Right lobe of liver (tissue), 6 donors: ENCODE results near the gene CYTH1. TPM values are rescaled to one million over a fixed set of nuclear protein-coding genes. Genes with fewer than 3 reads are reported as not detected.
"Not testable (repeated sequence)": the region's sequence is repeated elsewhere in the genome, so short reads cannot be mapped to it uniquely, and the experiment has no call there.

ENCODE experiments used
- ATAC-seq, 4 donors: fragments of 200-7000 bp; cut with Tn5 transposase; one replicate each; pipeline ENCODE4 v1.9.1; 2020; ENCODE audit warnings: mild to moderate bottlenecking in 4 of 4, moderate library complexity in 4 of 4
- DNase-seq, 3 donors: peaks; one replicate each; pipeline ENCODE4 v3.0.0-alpha.2; 2020
- H3K27ac ChIP-seq, 3 donors: fragments of 200-600 bp; one replicate each; pipeline ENCODE4 v1.8.0; 2022
- H3K27me3 ChIP-seq, 2 donors: fragments of 200-600 bp; one replicate each; pipeline ENCODE4 v1.8.0; 2022
- H3K36me3 ChIP-seq, 4 donors: fragments of 200-600 bp; sonication (generic) in 1 of 4; one replicate each; pipeline versions ENCODE4 v1.5.1 to v1.8.0; 2017 to 2022; ENCODE audit warnings: control low read depth in 1 of 4
- H3K4me1 ChIP-seq, 4 donors: fragments of 200-600 bp; sonication (generic) in 1 of 4; one replicate each; pipeline versions ENCODE4 v1.5.1 to v1.8.0; 2017 to 2022; ENCODE audit warnings: control low read depth in 1 of 4
- H3K4me3 ChIP-seq, 3 donors: fragments of 200-600 bp; one replicate each; pipeline ENCODE4 v1.8.0; 2022
- H3K9me3 ChIP-seq, 4 donors: fragments of 200-600 bp; sonication (generic) in 1 of 4; one replicate each; pipeline versions ENCODE4 v1.5.1 to v1.8.0; 2017 to 2022; ENCODE audit warnings: control low read depth in 1 of 4
- POLR2A ChIP-seq: fragments of 450-650 bp; IDR thresholded peaks from one replicate; pipeline ENCODE4 v1.6.1; 2017; ENCODE audit warnings: antibody characterized with exemption, mild to moderate bottlenecking
- WGBS: methylation state at CpG from one replicate; pipeline ENCODE4 v1.1.6; 2018; ENCODE audit warnings: low coverage, low lambda C conversion rate; ENCODE audit not compliant: insufficient coverage; ENCODE audit errors: missing lambda C conversion rate; 5-methylcytosine and 5-hydroxymethylcytosine counted together
- intact Hi-C, 2 donors: fragments of 100-400 bp; cut with DNase I; formaldehyde crosslinking; loops; one replicate each; pipeline versions ENCODE4 v1.11.2 to v1.14.1; 2022
- total RNA-seq, 6 experiments: library from RNA; depleted of rRNA in 2 of 6; stranded (reverse); fragments of >200 nt in 2 of 6; fragmentation: NEBNext Ultra II Directional in 3 of 6; extraction: Animal tissue kit (Norgen Biotek cat#: 25700) in 3 of 6; gene quantifications; one replicate each; pipeline versions ENCODE4 v1.1.0 to v1.2.4, GENCODE V29; 2016 to 2023
- TF ChIP-seq, protein P1 (sequence below), 4 donors: fragments of 200-600 bp in 3 of 4; fragments of 450-650 bp in 1 of 4; IDR thresholded peaks; one replicate each; pipeline versions ENCODE4 v1.5.1 to v1.8.0; 2016 to 2022; ENCODE audit warnings: antibody characterized with exemption in 4 of 4, mild to moderate bottlenecking in 2 of 4
- donor health status: DM: no; HTN: yes; CAD: no.
- donor health status: DM: no; HTN: no; CAD: no.
- donor health status: DM: no; HTN: no; CAD: no.
- donor health status: DM: no; HTN: yes; CAD: no.
- donor health status: DM: no; HTN: yes; CAD: no.

Gene CYTH1
- total RNA-seq, 6 experiments from 2014 or later = 14.8 to 46.2 (median 28.8) TPM

DNA sequence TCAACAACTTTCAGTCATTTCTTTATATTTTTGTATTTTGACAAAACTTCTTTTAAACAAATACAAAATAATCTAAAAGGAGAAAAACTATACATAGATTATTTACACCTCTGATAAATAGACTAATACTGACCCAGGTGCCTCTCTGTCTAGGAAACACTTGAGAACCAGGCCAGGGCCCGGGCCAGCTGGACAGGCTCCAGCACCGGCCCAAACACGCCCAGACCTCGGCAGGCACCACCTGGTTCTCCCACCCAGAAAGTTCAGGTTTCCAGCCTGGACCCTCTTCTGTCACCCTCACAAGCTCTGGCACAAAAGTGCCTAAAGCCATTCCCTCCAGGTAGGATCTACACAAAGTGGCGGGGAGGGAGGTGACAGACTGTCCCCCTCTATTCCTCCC, 107.9 kb downstream of the CYTH1 start:
- peaks cover 0 to 60% (median 13%) of the 10 kb centered on the region in 4 donors for H3K36me3 ChIP-seq
- intact Hi-C loops = no loop called here
- H3K4me1 ChIP-seq = no peaks in the 10 kb centered on the region
- no peaks in the 10 kb centered on the region for H3K27me3 ChIP-seq
- ATAC-seq (no peak), DNase-seq (no peak)
- 77% methylated on average over 4 of the region's 5 CpGs for WGBS
- H3K9me3 ChIP-seq = no peaks in the 10 kb centered on the region
- H3K4me3 ChIP-seq = no peak overlapping the region
- no peak for TF ChIP-seq POLR2A
- TF ChIP-seq, protein P1, sequence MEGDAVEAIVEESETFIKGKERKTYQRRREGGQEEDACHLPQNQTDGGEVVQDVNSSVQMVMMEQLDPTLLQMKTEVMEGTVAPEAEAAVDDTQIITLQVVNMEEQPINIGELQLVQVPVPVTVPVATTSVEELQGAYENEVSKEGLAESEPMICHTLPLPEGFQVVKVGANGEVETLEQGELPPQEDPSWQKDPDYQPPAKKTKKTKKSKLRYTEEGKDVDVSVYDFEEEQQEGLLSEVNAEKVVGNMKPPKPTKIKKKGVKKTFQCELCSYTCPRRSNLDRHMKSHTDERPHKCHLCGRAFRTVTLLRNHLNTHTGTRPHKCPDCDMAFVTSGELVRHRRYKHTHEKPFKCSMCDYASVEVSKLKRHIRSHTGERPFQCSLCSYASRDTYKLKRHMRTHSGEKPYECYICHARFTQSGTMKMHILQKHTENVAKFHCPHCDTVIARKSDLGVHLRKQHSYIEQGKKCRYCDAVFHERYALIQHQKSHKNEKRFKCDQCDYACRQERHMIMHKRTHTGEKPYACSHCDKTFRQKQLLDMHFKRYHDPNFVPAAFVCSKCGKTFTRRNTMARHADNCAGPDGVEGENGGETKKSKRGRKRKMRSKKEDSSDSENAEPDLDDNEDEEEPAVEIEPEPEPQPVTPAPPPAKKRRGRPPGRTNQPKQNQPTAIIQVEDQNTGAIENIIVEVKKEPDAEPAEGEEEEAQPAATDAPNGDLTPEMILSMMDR (IDR thresholded peaks at IDR 0.05) = no peak
- H3K27ac ChIP-seq = no peak overlapping the region

DNA sequence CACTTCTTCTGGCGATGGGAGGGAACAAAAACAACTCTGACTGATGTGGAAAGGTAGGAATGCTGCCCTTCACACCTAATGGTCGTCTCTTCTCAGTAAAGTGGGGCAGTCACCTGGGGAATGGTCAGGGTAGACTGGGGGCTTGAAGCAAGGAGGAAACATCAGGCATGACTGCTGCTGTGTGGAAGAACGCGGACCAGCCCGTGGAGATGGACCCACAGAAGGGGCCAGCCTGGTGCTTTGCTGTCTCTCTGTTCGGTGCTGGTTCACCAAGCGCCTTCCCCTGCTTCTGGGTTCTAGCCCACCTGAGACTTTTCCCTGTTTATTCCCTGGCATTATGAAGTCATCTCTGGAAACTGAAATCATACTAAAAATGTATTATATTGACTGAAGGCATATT, 108.7 kb downstream of the CYTH1 start:
- WGBS = 94% methylated on average over 3 of the region's 7 CpGs
- peaks cover 0 to 53% (median 10%) of the 10 kb centered on the region in 4 donors for H3K36me3 ChIP-seq

DNA sequence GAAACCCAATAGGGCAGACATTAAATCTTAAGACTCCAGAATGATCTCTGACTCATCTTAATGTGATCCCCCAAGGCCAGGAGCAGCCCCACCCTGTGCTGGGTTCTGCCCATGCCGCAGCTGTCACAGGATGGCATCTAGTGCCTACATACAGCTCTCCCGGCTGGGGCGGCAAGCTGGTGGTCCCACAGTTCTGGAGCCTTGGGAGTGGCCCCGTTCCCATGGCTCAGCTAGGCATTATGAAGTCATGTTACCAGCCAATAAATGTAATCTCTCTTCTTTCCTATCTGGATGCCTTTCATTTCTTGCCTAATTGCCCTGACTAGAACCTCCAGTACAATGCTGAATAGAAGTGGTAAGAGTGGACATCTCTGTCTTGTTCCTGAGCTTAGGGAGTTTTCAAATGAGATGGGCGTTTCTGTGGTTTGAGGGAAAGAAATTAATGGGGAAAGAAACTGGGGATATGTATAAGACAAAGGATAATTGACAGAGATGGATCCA, 109.2 kb downstream of the CYTH1 start:
- ATAC-seq = no peak
- 86% methylated on average over 1 of the region's 5 CpGs for WGBS
- Histone ChIP-seq H3K9me3 (no peaks in the 10 kb centered on the region), H3K4me1 (no peaks in the 10 kb centered on the region), H3K4me3 (no peak overlapping the region), H3K36me3 (peaks cover 0 to 48% (median 10%) of the 10 kb centered on the region in 4 donors), H3K27me3 (no peaks in the 10 kb centered on the region), H3K27ac (no peak overlapping the region)
- peak in 1 of 3 donors; percentile 33 for DNase-seq
- TF ChIP-seq, protein P1 (IDR thresholded peaks at IDR 0.05) = no peak
- no peak for TF ChIP-seq POLR2A
- intact Hi-C loops = no loop called here

More for the DNA sequence above, 108.7 kb downstream of the CYTH1 start:
- H3K4me3 ChIP-seq = no peak overlapping the region
- ATAC-seq (no peak), DNase-seq (peak in 1 of 3 donors; percentile 41)
- H3K27ac ChIP-seq = no peak overlapping the region
- no peaks in the 10 kb centered on the region for H3K9me3 ChIP-seq
- no peaks in the 10 kb centered on the region for H3K27me3 ChIP-seq
- H3K4me1 ChIP-seq = no peaks in the 10 kb centered on the region
- intact Hi-C loops = no loop called here
- TF ChIP-seq, protein P1 (IDR thresholded peaks at IDR 0.05) = no peak
- no peak for TF ChIP-seq POLR2A

DNA sequence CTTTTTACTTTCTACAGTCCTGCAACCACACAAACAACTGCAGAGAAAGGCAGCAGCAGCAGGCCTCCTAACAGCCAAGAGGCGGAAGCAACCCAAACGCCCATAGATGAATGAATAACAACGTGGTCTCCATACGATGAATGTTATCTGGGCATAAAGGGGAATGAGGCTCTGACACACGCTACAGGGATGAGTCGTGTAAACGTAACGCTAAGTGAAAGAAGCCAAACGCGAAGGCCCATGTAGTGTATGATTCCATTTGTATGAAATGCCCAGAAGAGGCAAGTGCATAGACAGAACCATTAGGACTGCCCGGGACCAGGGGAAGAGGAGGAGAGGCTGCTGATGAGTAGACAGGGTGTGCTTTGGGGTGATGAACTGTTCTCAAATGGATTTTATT, 110.1 kb downstream of the CYTH1 start:
- 66% methylated on average over 9 of the region's 11 CpGs for WGBS
- Histone ChIP-seq H3K4me1 (no peaks in the 10 kb centered on the region), H3K27me3 (no peaks in the 10 kb centered on the region), H3K36me3 (peaks cover 0 to 39% (median 10%) of the 10 kb centered on the region in 4 donors), H3K4me3 (no peak overlapping the region), H3K27ac (no peak overlapping the region), H3K9me3 (no peaks in the 10 kb centered on the region)
- ATAC-seq = no peak
- TF ChIP-seq POLR2A = no peak
- TF ChIP-seq, protein P1 (IDR thresholded peaks at IDR 0.05) = no peak
- peak in 1 of 3 donors; percentile 15 for DNase-seq
- intact Hi-C loops = no loop called here

DNA sequence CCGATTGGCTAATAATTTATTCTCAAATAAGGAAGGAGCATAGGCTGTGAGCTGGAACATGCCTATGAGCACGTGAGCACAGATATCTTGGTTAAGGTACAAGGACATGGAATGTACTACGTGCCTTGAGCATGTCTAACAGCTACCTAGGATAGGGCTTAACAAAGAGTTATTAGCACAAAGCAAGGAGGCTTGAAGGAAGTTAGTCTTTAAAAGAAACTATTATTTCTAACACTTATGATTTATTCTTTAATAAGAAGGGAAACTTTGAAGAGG, 110.4 kb downstream of the CYTH1 start:
- H3K9me3 ChIP-seq, H3K4me3 ChIP-seq, ATAC-seq, DNase-seq, H3K27ac ChIP-seq, H3K27me3 ChIP-seq, H3K4me1 ChIP-seq, intact Hi-C loops: not testable (repeated sequence)
- 74% methylated on average over 3 of the region's 3 CpGs for WGBS
- peaks cover 0 to 36% (median 10%) of the 10 kb centered on the region in 4 donors for H3K36me3 ChIP-seq
